SH-SY5Y (cell line): ENCODE data around the gene EEFSEC.

Experiments used
- GATA2 ChIP-seq: IDR thresholded peaks from 2 replicates; pipeline ENCODE4 v1.6.1; 2011; ENCODE audit warnings: mild to moderate bottlenecking, low read depth, low read length
- GATA3 ChIP-seq: IDR thresholded peaks from 2 replicates; pipeline ENCODE4 v1.6.1; 2011; ENCODE audit warnings: low read depth, mild to moderate bottlenecking, low read length, moderate library complexity

- TF ChIP-seq GATA2 (no peak), GATA3 (no peak)
Observed at GRCh38 chr3:128420289-128420688, 267.0 kb downstream of the EEFSEC start.
